Gastroesophageal sphincter (tissue), 4 donors: ENCODE data around the gene CTNNA3. TPM values are rescaled to one million over a fixed set of nuclear protein-coding genes. Genes with fewer than 3 reads are reported as not detected.

Experiments
- ATAC-seq: fragments of 150-250 bp; one replicate; pipeline ENCODE4 v1.9.1; 2016; ENCODE audit warnings: mild to moderate bottlenecking, moderate library complexity
- H3K27ac ChIP-seq, 4 donors: fragments of 200-600 bp; sonication (generic) in 3 of 4; 1 replicate in 3 of 4; 2 replicates in 1 of 4; pipeline ENCODE4 v1.5.1; 2016 to 2019
- H3K27me3 ChIP-seq: fragments of 200-600 bp; sonication (generic); one replicate; pipeline ENCODE4 v1.5.1; 2019
- H3K36me3 ChIP-seq, 2 donors: fragments of 200-600 bp; sonication (generic); one replicate each; pipeline ENCODE4 v1.5.1; 2019; ENCODE audit warnings: control low read depth in 1 of 2
- H3K4me1 ChIP-seq, 3 donors: fragments of 200-600 bp; sonication (generic); 1 replicate in 2 of 3; 2 replicates in 1 of 3; pipeline ENCODE4 v1.5.1; 2016 to 2019; ENCODE audit warnings: control low read depth in 2 of 3
- H3K4me3 ChIP-seq, 2 donors: fragments of 200-600 bp; sonication (generic); one replicate each; pipeline ENCODE4 v1.5.1; 2019; ENCODE audit warnings: mild to moderate bottlenecking in 1 of 2, moderate library complexity in 1 of 2
- H3K9me3 ChIP-seq, 3 donors: fragments of 200-600 bp; sonication (generic); one replicate each; pipeline ENCODE4 v1.5.1; 2017 to 2019; ENCODE audit warnings: control low read depth in 2 of 3
- CTCF ChIP-seq, 4 experiments: fragments of 200-600 bp in 2 of 4; fragments of 450-650 bp in 2 of 4; sonication (generic) in 1 of 4; IDR thresholded peaks; one replicate each; pipeline ENCODE4 v1.5.1; 2017 to 2019; ENCODE audit warnings: antibody characterized with exemption in 4 of 4, mild to moderate bottlenecking in 2 of 4, moderate library complexity in 2 of 4
- EP300 ChIP-seq: sonication (generic); formaldehyde crosslinking; IDR thresholded peaks from one replicate; pipeline ENCODE4 v1.6.1; 2017; ENCODE audit warnings: antibody characterized with exemption, mild to moderate bottlenecking
- POLR2A ChIP-seq, 2 donors: fragments of 450-650 bp; IDR thresholded peaks; one replicate each; pipeline ENCODE4 v1.6.1; 2017; ENCODE audit warnings: antibody characterized with exemption in 2 of 2, mild to moderate bottlenecking in 2 of 2, moderate library complexity in 1 of 2
- POLR2AphosphoS5 ChIP-seq: sonication (generic); formaldehyde crosslinking; IDR thresholded peaks from one replicate; pipeline ENCODE4 v1.6.1; 2017; ENCODE audit warnings: antibody characterized with exemption
- WGBS, 2 donors: methylation state at CpG; one replicate each; pipeline ENCODE4 v1.1.5; 2018; ENCODE audit warnings: low coverage in 1 of 2; 5-methylcytosine and 5-hydroxymethylcytosine counted together
- total RNA-seq, 4 donors: library from RNA; depleted of rRNA; stranded (reverse); fragments of >200 nt; gene quantifications; one replicate each; pipeline ENCODE4 v1.1.0, GENCODE V29; 2016

CTNNA3 gene
- total RNA-seq, 4 donors from 2014 or later, result 5.1 to 22.0 (median 13.8) TPM

GRCh38 chr10:65968437-65968836 is 1727.6 kb downstream of the CTNNA3 start:
- Histone ChIP-seq H3K27ac (no peak overlapping the region), H3K4me3 (no peak overlapping the region), H3K27me3 (no peaks in the 10 kb centered on the region), H3K9me3 (no peaks in the 10 kb centered on the region), H3K36me3 (no peaks in the 10 kb centered on the region), H3K4me1 (no peaks in the 10 kb centered on the region)
- ATAC-seq, result no peak
- TF ChIP-seq POLR2A (IDR thresholded peaks at IDR 0.05) (no peak), POLR2AphosphoS5 (no peak), CTCF (IDR thresholded peaks at IDR 0.05) (no peak), EP300 (no peak)
- WGBS, 2 donors, result 83 to 100% methylated on average over 1 of the region's 1 CpG

GRCh38 chr10:65964205-65964604 is 1731.8 kb downstream of the CTNNA3 start:
- Histone ChIP-seq H3K27ac (no peak overlapping the region), H3K4me3 (no peak overlapping the region), H3K36me3 (no peaks in the 10 kb centered on the region), H3K4me1 (no peaks in the 10 kb centered on the region), H3K27me3 (no peaks in the 10 kb centered on the region), H3K9me3 (peaks cover 0 to 6% (median 0%) of the 10 kb centered on the region in 3 donors)
- no peak for ATAC-seq
- WGBS, 2 donors, result 48 to 92% methylated on average over 1 of the region's 1 CpG
- TF ChIP-seq POLR2A (IDR thresholded peaks at IDR 0.05) (no peak), EP300 (no peak), POLR2AphosphoS5 (no peak)

GRCh38 chr10:65952086-65952485 is 1743.9 kb downstream of the CTNNA3 start:
- TF ChIP-seq EP300, result no peak
- no peaks in the 10 kb centered on the region for H3K36me3 ChIP-seq
- H3K4me3 ChIP-seq, result no peak overlapping the region
- peaks cover 0 to 7% (median 0%) of the 10 kb centered on the region in 3 donors for H3K9me3 ChIP-seq
- no peak overlapping the region for H3K27ac ChIP-seq
- H3K27me3 ChIP-seq, result no peaks in the 10 kb centered on the region
- H3K4me1 ChIP-seq, result no peaks in the 10 kb centered on the region
- ATAC-seq, result no peak

- ATAC-seq, result no peak
- H3K27me3 ChIP-seq, result no peaks in the 10 kb centered on the region
- H3K4me1 ChIP-seq, result no peaks in the 10 kb centered on the region
- 27 to 43% methylated on average over 2 of the region's 2 CpGs for WGBS, 2 donors
- no peak overlapping the region for H3K27ac ChIP-seq
- no peaks in the 10 kb centered on the region for H3K36me3 ChIP-seq
- no peak for TF ChIP-seq CTCF (IDR thresholded peaks at IDR 0.05)
- no peak for TF ChIP-seq EP300
- no peak for TF ChIP-seq POLR2AphosphoS5
- no peak for TF ChIP-seq POLR2A (IDR thresholded peaks at IDR 0.05)
- no peak overlapping the region for H3K4me3 ChIP-seq
- peaks cover 0 to 7% (median 0%) of the 10 kb centered on the region in 3 donors for H3K9me3 ChIP-seq
These were observed 1745.9 kb downstream of the CTNNA3 start for GRCh38 chr10:65950075-65950474.

GRCh38 chr10:65949526-65949925 is 1746.5 kb downstream of the CTNNA3 start:
- TF ChIP-seq POLR2AphosphoS5, result no peak
- no peak for TF ChIP-seq POLR2A (IDR thresholded peaks at IDR 0.05)
- no peak for TF ChIP-seq CTCF (IDR thresholded peaks at IDR 0.05)
- TF ChIP-seq EP300, result no peak
- Histone ChIP-seq H3K27me3 (no peaks in the 10 kb centered on the region), H3K4me3 (no peak overlapping the region), H3K36me3 (no peaks in the 10 kb centered on the region), H3K9me3 (peaks cover 0 to 5% (median 0%) of the 10 kb centered on the region in 3 donors), H3K4me1 (no peaks in the 10 kb centered on the region), H3K27ac (no peak overlapping the region)
- no peak for ATAC-seq
- WGBS, 2 donors, result 40 to 50% methylated on average over 2 of the region's 2 CpGs

- 67 to 93% methylated on average over 3 of the region's 3 CpGs for WGBS, 2 donors
- Histone ChIP-seq H3K27ac (no peak overlapping the region), H3K27me3 (no peaks in the 10 kb centered on the region), H3K9me3 (no peaks in the 10 kb centered on the region), H3K36me3 (no peaks in the 10 kb centered on the region), H3K4me1 (no peaks in the 10 kb centered on the region), H3K4me3 (no peak overlapping the region)
- ATAC-seq, result no peak
- TF ChIP-seq POLR2A (IDR thresholded peaks at IDR 0.05), result no peak
- TF ChIP-seq CTCF (IDR thresholded peaks at IDR 0.05), result no peak
- TF ChIP-seq EP300, result no peak
- TF ChIP-seq POLR2AphosphoS5, result no peak
These were observed 1750.9 kb downstream of the CTNNA3 start for GRCh38 chr10:65945061-65945460.
